IMR-90 (cell line): ENCODE measurements around the gene FUBP3. TPM values are rescaled to one million over a fixed set of nuclear protein-coding genes. Genes with fewer than 3 reads are reported as not detected.

ENCODE experiments used
- ATAC-seq: fragments of 200-7000 bp; cut with Tn5 transposase; 2 replicates; pipeline ENCODE4 v1.9.1; 2020; ENCODE audit warnings: low read depth, mild to moderate bottlenecking, moderate library complexity
- BruUV-seq: library from RNA; stranded (reverse); fragments of 400-500 nt; replicated peaks from 2 replicates; lab custom pipeline; 2021; lab: Mats Ljungman, UMichigan
- CTCF ChIA-PET: fragments of 300-600 bp; formaldehyde crosslinking; extraction: SDS; loops from one replicate; lab custom pipeline; 2021; ENCODE audit warnings: antibody characterized with exemption; lab: Yijun Ruan, JAX
- POLR2A ChIA-PET: fragments of 300-600 bp; sonication (Branson Sonifier 250); formaldehyde crosslinking; loops from one replicate; lab custom pipeline; 2022; ENCODE audit warnings: antibody characterized with exemption; ENCODE audit not compliant: unreplicated experiment; lab: Charles Lee
- DNase-seq: peaks from one replicate; pipeline ENCODE4 v3.0.0; 2013
- H2AFZ ChIP-seq: replicated peaks from 2 replicates; pipeline ENCODE3; 2013; ENCODE audit warnings: low read length, mild to moderate bottlenecking; ENCODE audit not compliant: poor library complexity
- H2AK5ac ChIP-seq: 2 replicates; pipeline ENCODE4 v1.6.1; 2013; ENCODE audit warnings: low read depth, low read length, inconsistent platforms
- H2AK9ac ChIP-seq: replicated peaks from 2 replicates; pipeline ENCODE3; 2013; ENCODE audit warnings: mild to moderate bottlenecking, low read depth, low read length, moderate library complexity; ENCODE audit not compliant: poor library complexity
- H2BK120ac ChIP-seq: 2 replicates; pipeline ENCODE4 v1.6.1; 2013; ENCODE audit warnings: low read depth, low read length, inconsistent platforms
- H2BK15ac ChIP-seq: 3 replicates; pipeline ENCODE4 v1.6.1; 2013; ENCODE audit warnings: low read depth, low read length, inconsistent platforms
- H2BK20ac ChIP-seq: 2 replicates; pipeline ENCODE4 v1.6.1; 2013; ENCODE audit warnings: low read depth, mild to moderate bottlenecking, inconsistent platforms, low read length, moderate library complexity
- H2BK5ac ChIP-seq: 2 replicates; pipeline ENCODE4 v1.6.1; 2013; ENCODE audit warnings: mild to moderate bottlenecking, low read depth, low read length, inconsistent platforms; ENCODE audit not compliant: poor library complexity, severe bottlenecking
- H3K14ac ChIP-seq: replicated peaks from 2 replicates; pipeline ENCODE4 v1.6.1; 2013; ENCODE audit warnings: low read depth, low read length, inconsistent platforms
- H3K18ac ChIP-seq: 2 replicates; pipeline ENCODE4 v1.6.1; 2013; ENCODE audit warnings: low read depth, low read length, control low read depth
- H3K23ac ChIP-seq: 2 replicates; pipeline ENCODE4 v1.6.1; 2013; ENCODE audit warnings: low read depth, low read length, inconsistent platforms
- H3K27ac ChIP-seq: 2 replicates; pipeline ENCODE4 v1.5.1; 2013; ENCODE audit warnings: mild to moderate bottlenecking, control low read depth, low read length; ENCODE audit not compliant: insufficient read depth
- H3K27me3 ChIP-seq: 2 replicates; pipeline ENCODE4 v1.6.1; 2013; ENCODE audit warnings: low read length; ENCODE audit not compliant: control insufficient read depth, insufficient read depth
- H3K36me3 ChIP-seq: 2 replicates; pipeline ENCODE4 v1.6.1; 2013; ENCODE audit warnings: low read length, mixed read lengths; ENCODE audit not compliant: control insufficient read depth, insufficient read depth
- H3K4ac ChIP-seq: 2 replicates; pipeline ENCODE4 v1.6.1; 2013; ENCODE audit warnings: low read depth, low read length, inconsistent platforms
- H3K4me1 ChIP-seq: 2 replicates; pipeline ENCODE4 v1.6.1; 2013; ENCODE audit warnings: low read length, mixed read lengths; ENCODE audit not compliant: control insufficient read depth, insufficient read depth
- H3K4me2 ChIP-seq: 2 replicates; pipeline ENCODE4 v1.6.1; 2013; ENCODE audit warnings: low read depth, mild to moderate bottlenecking, control low read depth, low read length, moderate library complexity
- H3K4me3 ChIP-seq: 2 replicates; pipeline ENCODE4 v1.5.1; 2013; ENCODE audit warnings: low read depth, mild to moderate bottlenecking, control low read depth, low read length, moderate library complexity; ENCODE audit not compliant: insufficient read depth
- H3K56ac ChIP-seq: 2 replicates; pipeline ENCODE4 v1.6.1; 2013; ENCODE audit warnings: low read length, inconsistent platforms; ENCODE audit not compliant: insufficient read depth; ENCODE audit errors: extremely low read depth
- H3K79me1 ChIP-seq, 2 experiments: 2 replicates each; pipeline ENCODE4 v1.6.1; 2013; ENCODE audit warnings: low read length in 2 of 2, inconsistent platforms in 1 of 2, low read depth in 1 of 2
- H3K9ac ChIP-seq: 2 replicates; pipeline ENCODE4 v1.6.1; 2013; ENCODE audit warnings: low read depth, low read length, control low read depth
- H3K9me1 ChIP-seq: 2 replicates; pipeline ENCODE4 v1.6.1; 2013; ENCODE audit warnings: low read length, inconsistent platforms; ENCODE audit not compliant: insufficient read depth
- H3K9me3 ChIP-seq: 2 replicates; pipeline ENCODE4 v1.6.1; 2013; ENCODE audit warnings: low read length; ENCODE audit not compliant: control insufficient read depth, insufficient read depth
- H4K20me1 ChIP-seq: 2 replicates; pipeline ENCODE4 v1.6.1; 2013; ENCODE audit warnings: low read length, inconsistent platforms; ENCODE audit not compliant: insufficient read depth
- H4K5ac ChIP-seq: 2 replicates; pipeline ENCODE4 v1.6.1; 2013; ENCODE audit warnings: mild to moderate bottlenecking, low read depth, low read length, control low read depth
- H4K8ac ChIP-seq, 2 experiments: 2 replicates each; pipeline ENCODE4 v1.6.1; 2013; ENCODE audit warnings: low read depth in 2 of 2, low read length in 2 of 2, control low read depth in 1 of 2, inconsistent platforms in 1 of 2
- H4K91ac ChIP-seq: 2 replicates; pipeline ENCODE4 v1.6.1; 2013; ENCODE audit warnings: low read depth, low read length, inconsistent platforms; ENCODE audit not compliant: insufficient read depth
- BHLHE40 ChIP-seq: fragments of 150-350 bp; IDR thresholded peaks from 2 replicates; pipeline ENCODE4 v1.6.1; 2016; ENCODE audit warnings: mild to moderate bottlenecking, low read depth, low read length
- CEBPB ChIP-seq: IDR thresholded peaks from 2 replicates; pipeline ENCODE4 v1.6.1; 2012; ENCODE audit warnings: low read depth, low read length, improper control_type of control experiment
- CHD1 ChIP-seq: IDR thresholded peaks from 2 replicates; pipeline ENCODE4 v1.6.1; 2012; ENCODE audit warnings: low read depth, low read length, improper control_type of control experiment
- CTCF ChIP-seq: conservative IDR thresholded peaks from 2 replicates; pipeline ENCODE4 v1.5.1; 2012; ENCODE audit warnings: mild to moderate bottlenecking, low read depth, low read length, improper control_type of control experiment
- ELK1 ChIP-seq: fragments of 150-350 bp; IDR thresholded peaks from 2 replicates; pipeline ENCODE4 v1.6.1; 2016; ENCODE audit warnings: low read depth, mild to moderate bottlenecking, low read length, moderate library complexity, borderline replicate concordance
- FOS ChIP-seq: fragments of 150-350 bp; IDR thresholded peaks from 2 replicates; pipeline ENCODE4 v1.6.1; 2016; ENCODE audit warnings: low read depth, low read length
- MAFK ChIP-seq: IDR thresholded peaks from 2 replicates; pipeline ENCODE4 v1.6.1; 2012; ENCODE audit warnings: low read depth, low read length, improper control_type of control experiment
- MAZ ChIP-seq: IDR thresholded peaks from 2 replicates; pipeline ENCODE4 v1.6.1; 2012; ENCODE audit warnings: low read depth, mild to moderate bottlenecking, low read length, improper control_type of control experiment, moderate library complexity, borderline replicate concordance
- MXI1 ChIP-seq: IDR thresholded peaks from 2 replicates; pipeline ENCODE4 v1.6.1; 2012; ENCODE audit warnings: low read depth, mild to moderate bottlenecking, low read length, moderate library complexity, borderline replicate concordance
- NFE2L2 ChIP-seq: fragments of 150-350 bp; IDR thresholded peaks from 2 replicates; pipeline ENCODE4 v1.6.1; 2016; ENCODE audit warnings: low read depth, mild to moderate bottlenecking, low read length
- POLR2A ChIP-seq: IDR thresholded peaks from 2 replicates; pipeline ENCODE4 v1.6.1; 2012; ENCODE audit warnings: mild to moderate bottlenecking, low read depth, low read length
- RAD21 ChIP-seq: IDR thresholded peaks from 2 replicates; pipeline ENCODE4 v1.6.1; 2012; ENCODE audit warnings: low read length, improper control_type of control experiment
- RCOR1 ChIP-seq: IDR thresholded peaks from 2 replicates; pipeline ENCODE4 v1.6.1; 2012; ENCODE audit warnings: mild to moderate bottlenecking, low read length, improper control_type of control experiment; ENCODE audit not compliant: insufficient replicate concordance
- RFX5 ChIP-seq: IDR thresholded peaks from 2 replicates; pipeline ENCODE4 v1.8.0; 2012; ENCODE audit warnings: low read depth, mild to moderate bottlenecking, low read length, moderate library complexity
- SMC3 ChIP-seq: fragments of 150-350 bp; IDR thresholded peaks from 2 replicates; pipeline ENCODE4 v1.6.1; 2016; ENCODE audit warnings: low read depth, mild to moderate bottlenecking, antibody characterized with exemption, low read length, moderate library complexity
- USF2 ChIP-seq: fragments of 150-350 bp; IDR thresholded peaks from 2 replicates; pipeline ENCODE4 v1.6.1; 2017; ENCODE audit warnings: mild to moderate bottlenecking, antibody characterized with exemption, low read length, low read depth
- WGBS, 2 experiments: methylation state at CpG; one replicate each; pipeline versions ENCODE4 v1.1.5 to v1.1.7; 2013; ENCODE audit warnings: missing lambda C conversion rate in 2 of 2; ENCODE audit not compliant: insufficient read length in 1 of 2; ENCODE audit errors: extremely low coverage in 2 of 2; 5-methylcytosine and 5-hydroxymethylcytosine counted together
- dilution Hi-C: fragments of 300-500 bp; cut with HindIII; formaldehyde crosslinking; loops from one replicate; pipeline ENCODE4 v1.14.3; 2018; ENCODE audit warnings: low sequenced_read_pairs; ENCODE audit not compliant: unreplicated experiment
- in situ Hi-C: fragments of 300-500 bp; cut with MboI; formaldehyde crosslinking; loops from 3 replicates; pipeline ENCODE4 v1.14.3; 2019; ENCODE audit warnings: low sequenced_read_pairs, inconsistent platforms, mixed read lengths
- intact Hi-C: fragments of 100-400 bp; cut with micrococcal nuclease; formaldehyde crosslinking; loops from 2 replicates; pipeline ENCODE4 v1.10.0; 2022
- polyA plus RNA-seq, 3 experiments: library from polyadenylated mRNA; depleted of rRNA; stranded (reverse); fragments of >200 nt; gene quantifications; 2 replicates each; pipeline ENCODE4 v1.2.3, GENCODE V29; 2012; ENCODE audit warnings: low replicate concordance in 1 of 3
- total RNA-seq: library from RNA; depleted of rRNA; stranded (reverse); fragments of >200 nt; gene quantifications from 2 replicates; pipeline ENCODE4 v1.2.3, GENCODE V29; 2012

FUBP3 gene
- total and polyA plus RNA-seq, 2 of the 4 experiments (the other 2 are of a cell fraction) = 32.3 to 50.1 TPM

GRCh38 chr9:130666393-130667119, 87.2 kb downstream of the FUBP3 start:
- Histone ChIP-seq H3K27me3 (peaks cover 73% of the 10 kb centered on the region), H3K14ac (no peak overlapping the region), H3K56ac (no peak overlapping the region), H3K23ac (no peak overlapping the region), H2BK5ac (no peak overlapping the region), H3K4me3 (no peak overlapping the region), H4K91ac (no peak overlapping the region), H3K4me1 (no peaks in the 10 kb centered on the region; the same call in 1 of the 2 replicates), H3K9ac (no peak overlapping the region), H3K9me3 (no peaks in the 10 kb centered on the region), H2AFZ (peak overlapping the region; percentile 39), H3K36me3 (no peaks in the 10 kb centered on the region), H4K20me1 (peaks cover 6% of the 10 kb centered on the region; the same call in 1 of the 2 replicates), H3K9me1 (no peaks in the 10 kb centered on the region), H3K79me1 (no peaks in the 10 kb centered on the region), H4K8ac (no peak overlapping the region), H3K4ac (no peak overlapping the region), H3K27ac (no peak overlapping the region), H2AK5ac (no peak overlapping the region), H2BK20ac (no peak overlapping the region), H2BK120ac (no peak overlapping the region), H4K5ac (no peak overlapping the region), H3K18ac (no peak overlapping the region), H3K4me2 (no peak overlapping the region), H2AK9ac (no peak overlapping the region), H2BK15ac (no peak overlapping the region)
- dilution Hi-C loops = no loop called here
- 8% methylated on average over 17 of the region's 60 CpGs; no CpG with 5 or more reads in 1 of the 2 experiments for WGBS, 2 experiments
- no peak for DNase-seq
- POLR2A ChIA-PET = no interaction called here
- intact Hi-C loops = no loop called here
- BruUV-seq = no TSS peak
- TF ChIP-seq POLR2A (no peak), USF2 (no peak), CTCF (no peak), BHLHE40 (no peak), RFX5 (no peak), CHD1 (no peak), RCOR1 (no peak), RAD21 (no peak), MXI1 (no peak), NFE2L2 (no peak), MAZ (no peak), MAFK (no peak), CEBPB (no peak), ELK1 (no peak), SMC3 (no peak), FOS (no peak)
- in situ Hi-C loops = loop anchor here (25.0 kb wide), 1 partner anchor 554 kb away; no protein-coding TSS in a partner anchor
- ATAC-seq = no peak
- CTCF ChIA-PET = no interaction called here
